ENCODE data around the gene TBX4. TPM values are rescaled to one million over a fixed set of nuclear protein-coding genes. Genes with fewer than 3 reads are reported as not detected.

Gene TBX4
- polyA plus RNA-seq, 2 of the 4 experiments (the other 2 are of a cell fraction), result 0.17 to 0.18 TPM

- H3K9me3 ChIP-seq, result no peaks in the 10 kb centered on the region
- no peak for TF ChIP-seq FOXS1 (CRISPR knock-in tag; IDR thresholded peaks at IDR 0.05)
- FAIRE-seq (peak; percentile 92), ATAC-seq (no peak; a peak in 2 of 6 replicates), DNase-seq (ENCODE audit: low read depth in 1 of 2, low spot score in 1 of 2) (no peak)
- no peak overlapping the region for H3K4me3 ChIP-seq
- H3K27ac ChIP-seq, result no peak overlapping the region
- CTCF ChIA-PET, result interaction anchor here (0.6 to 2.2 kb wide), 4 partner anchors 10 to 106 kb away, joined by 5 to 8 read pairs (median 6); no protein-coding TSS in a partner anchor
- no peaks in the 10 kb centered on the region; the same call in 2 of the 3 replicates for H3K4me1 ChIP-seq
- POLR2A ChIA-PET, result no interaction called here
- no peak overlapping the region for H3K4me2 ChIP-seq
- 83% methylated on average over 3 of the region's 3 CpGs for WGBS (ENCODE audit: missing lambda C conversion rate)
Observed at GRCh38 chr17:61517843-61518606, 65.8 kb downstream of the TBX4 start.

- no peak overlapping the region for H3K27ac ChIP-seq
- ATAC-seq, result no peak
- FAIRE-seq, result no peak
- 76% methylated on average over 1 of the region's 1 CpG for WGBS (ENCODE audit: missing lambda C conversion rate)
- no peaks in the 10 kb centered on the region for H3K9me3 ChIP-seq
- H3K4me1 ChIP-seq, result no peaks in the 10 kb centered on the region; the same call in 2 of the 3 replicates
- TF ChIP-seq RAD21 (conservative IDR thresholded peaks at IDR 0.05 in 1 of 2, IDR thresholded peaks at IDR 0.05 in 1 of 2) (no peak), CEBPB (IDR thresholded peaks at IDR 0.05) (no peak), ESRRA (IDR thresholded peaks at IDR 0.05; ENCODE audit: borderline replicate concordance, low read length) (no peak), MAX (IDR thresholded peaks at IDR 0.05) (no peak), MYC (IDR thresholded peaks at IDR 0.05; ENCODE audit: borderline replicate concordance, low read length) (no peak), KDM5A (IDR thresholded peaks at IDR 0.05) (no peak), HMGXB4 (CRISPR knock-in tag; IDR thresholded peaks at IDR 0.05; ENCODE audit: borderline replicate concordance) (no peak)
- ChIA-PET POLR2A (no interaction called here), CTCF (interaction anchor here (0.6 to 2.2 kb wide), 5 partner anchors 8 to 107 kb away, joined by 4 to 6 read pairs (median 5); no protein-coding TSS in a partner anchor)
- H3K4me3 ChIP-seq, result no peak overlapping the region
- DNase-seq (ENCODE audit: low read depth in 1 of 2, low spot score in 1 of 2), result no peak
- H3K4me2 ChIP-seq, result no peak overlapping the region
Observed at GRCh38 chr17:61519139-61519538, 66.9 kb downstream of the TBX4 start.

GRCh38 chr17:61519754-61520440, 67.7 kb downstream of the TBX4 start:
- TF ChIP-seq CEBPB (IDR thresholded peaks at IDR 0.05) (0 out of 4 replicates have a peak, but pooled peaks of 1 of the 2 experiments have one; percentile 5), EP300 (IDR thresholded peaks at IDR 0.05) (no peak), TFCP2L1 (CRISPR knock-in tag; IDR thresholded peaks at IDR 0.05) (no peak)
- ChIA-PET CTCF (interaction anchor here (0.9 to 2.2 kb wide), 3 partner anchors 9 to 108 kb away, joined by 4 to 6 read pairs (median 4); no protein-coding TSS in a partner anchor), POLR2A (no interaction called here)
- Histone ChIP-seq H3K4me3 (no peak overlapping the region), H3K27ac (no peak overlapping the region), H3K4me2 (no peak overlapping the region), H3K4me1 (no peaks in the 10 kb centered on the region; the same call in 2 of the 3 replicates), H3K9me3 (no peaks in the 10 kb centered on the region)
- FAIRE-seq (no peak), ATAC-seq (no peak), DNase-seq (ENCODE audit: low read depth in 1 of 2, low spot score in 1 of 2) (no peak)
- WGBS (ENCODE audit: missing lambda C conversion rate), result 75% methylated on average over 3 of the region's 3 CpGs

- no peak for TF ChIP-seq KDM5A (IDR thresholded peaks at IDR 0.05)
- TF ChIP-seq CHD2 (IDR thresholded peaks at IDR 0.05; ENCODE audit: low read length, partially characterized antibody), result no peak
- TF ChIP-seq EP300 (IDR thresholded peaks at IDR 0.05), result no peak
- TF ChIP-seq HEYL (CRISPR knock-in tag; IDR thresholded peaks at IDR 0.05), result no peak
- TF ChIP-seq ELK1 (IDR thresholded peaks at IDR 0.05; ENCODE audit: low read depth, low read length), result no peak
- no peak for TF ChIP-seq E2F6 (IDR thresholded peaks at IDR 0.05; ENCODE audit: borderline replicate concordance, low read depth)
- TF ChIP-seq MAZ (IDR thresholded peaks at IDR 0.05; ENCODE audit: borderline replicate concordance, low read depth, low read length), result no peak
- TF ChIP-seq CTCF (IDR thresholded peaks at IDR 0.05), result no peak
- no peak for TF ChIP-seq ZNF302 (CRISPR knock-in tag; IDR thresholded peaks at IDR 0.05)
- TF ChIP-seq PHF8 (IDR thresholded peaks at IDR 0.05; ENCODE audit: borderline replicate concordance, low read depth), result no peak
- no peak for TF ChIP-seq TP53 (CRISPR knock-in tag; IDR thresholded peaks at IDR 0.05)
- WGBS (ENCODE audit: missing lambda C conversion rate), result 90% methylated on average over 3 of the region's 3 CpGs
- Histone ChIP-seq H3K27ac (no peak overlapping the region), H3K9me3 (no peaks in the 10 kb centered on the region), H3K4me2 (no peak overlapping the region), H3K4me1 (no peaks in the 10 kb centered on the region; the same call in 2 of the 3 replicates), H3K4me3 (no peak overlapping the region)
- ChIA-PET POLR2A (no interaction called here), CTCF (no interaction called here)
- DNase-seq (ENCODE audit: low read depth in 1 of 2, low spot score in 1 of 2) (no peak), ATAC-seq (no peak), FAIRE-seq (no peak)
Observed at GRCh38 chr17:61520897-61521296, 68.7 kb downstream of the TBX4 start.

Measured in A549 (cell line).